PC-9 (cell line): ENCODE measurements around the gene RTEL1.

ENCODE experiments used
- CTCF ChIP-seq: fragments of 200-600 bp; sonication (generic); conservative IDR thresholded peaks from 2 replicates; pipeline ENCODE4 v1.6.1; 2017; ENCODE audit warnings: mixed run types, antibody characterized with exemption, mild to moderate bottlenecking, moderate library complexity
- EZH2 ChIP-seq: fragments of 200-600 bp; sonication (generic); IDR thresholded peaks from 2 replicates; pipeline ENCODE4 v1.8.0; 2017; ENCODE audit warnings: antibody characterized with exemption, low read depth

DNA sequence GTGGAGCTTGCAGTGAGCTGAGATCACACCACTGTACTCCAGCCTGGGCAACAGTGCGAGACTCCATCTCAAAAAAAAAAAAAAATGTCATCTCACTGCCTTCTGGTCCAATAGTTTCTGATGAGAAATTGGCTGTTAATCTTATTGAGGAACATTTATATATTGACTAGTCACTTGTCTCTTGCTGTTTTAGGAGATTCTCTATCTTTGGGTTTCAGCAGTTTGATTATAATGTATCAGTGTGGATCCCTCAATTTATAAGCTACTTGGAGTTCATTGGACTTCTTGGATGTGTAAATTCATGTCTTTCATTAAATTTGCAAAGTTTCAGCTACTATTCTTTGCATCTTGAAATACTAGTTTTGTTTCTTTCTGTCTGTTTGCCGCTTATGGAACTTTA is 60.9 kb downstream of the RTEL1 start:
- no peak for TF ChIP-seq CTCF
- no peak for TF ChIP-seq EZH2
